ENCODE data around the gene KDM1A. TPM values are rescaled to one million over a fixed set of nuclear protein-coding genes. Genes with fewer than 3 reads are reported as not detected.
"Not testable (repeated sequence)": the region's sequence is repeated elsewhere in the genome, so short reads cannot be mapped to it uniquely, and the experiment has no call there.

KDM1A gene
- total RNA-seq, 1 experiment from 2014 or later = 72.3 TPM

- no peak for DNase-seq (ENCODE audit: unreplicated experiment)
- BruUV-seq (replicated peaks) = no TSS peak
- H3K4me1 Mint-ChIP-seq (ENCODE audit: insufficient read depth, unreplicated experiment) = peaks cover 24% of the 10 kb centered on the region
- H3K4me3 Mint-ChIP-seq (ENCODE audit: unreplicated experiment) = no peak overlapping the region
- H3K27me3 Mint-ChIP-seq (ENCODE audit: insufficient read depth, unreplicated experiment) = no peaks in the 10 kb centered on the region
- H3K27ac Mint-ChIP-seq (ENCODE audit: low read depth, unreplicated experiment) = no peak overlapping the region
- intact Hi-C loops (cut with micrococcal nuclease) = no loop called here
- no peaks in the 10 kb centered on the region for H3K36me3 Mint-ChIP-seq (ENCODE audit: insufficient read depth, unreplicated experiment)
- ChIA-PET CTCF (interaction anchor here (0.6 kb wide), 2 partner anchors 62 to 989 kb away, joined by 3 to 4 read pairs; no protein-coding TSS in a partner anchor), POLR2A (interaction anchor here (0.6 to 1.6 kb wide), 4 partner anchors 12 to 37 kb away, joined by 3 to 7 read pairs (median 3); partner anchors contain the start of gene KDM1A)
- TF ChIP-seq CTCF (IDR thresholded peaks at IDR 0.05; ENCODE audit: unreplicated experiment) = no peak
- no peaks in the 10 kb centered on the region for H3K9me3 Mint-ChIP-seq (ENCODE audit: unreplicated experiment)
Measured at GRCh38 chr1:23007106-23007505, 12.2 kb upstream of the KDM1A start.

GRCh38 chr1:23008901-23009300 is 10.4 kb upstream of the KDM1A start:
- Mint-ChIP-seq H3K9me3 (ENCODE audit: unreplicated experiment) (no peaks in the 10 kb centered on the region), H3K27me3 (ENCODE audit: insufficient read depth, unreplicated experiment) (no peaks in the 10 kb centered on the region), H3K4me3 (ENCODE audit: unreplicated experiment) (no peak overlapping the region), H3K27ac (ENCODE audit: low read depth, unreplicated experiment) (no peak overlapping the region), H3K4me1 (ENCODE audit: insufficient read depth, unreplicated experiment) (peaks cover 18% of the 10 kb centered on the region), H3K36me3 (ENCODE audit: insufficient read depth, unreplicated experiment) (no peaks in the 10 kb centered on the region)
- ChIA-PET CTCF (interaction anchor here (1.2 kb wide), 1 partner anchor 90 kb away, joined by 5 read pairs; no protein-coding TSS in a partner anchor), POLR2A (interaction anchor here (2.8 kb wide), 1 partner anchor 11 kb away, joined by 48 read pairs; the partner anchor contains the start of gene KDM1A)
- TF ChIP-seq CTCF (IDR thresholded peaks at IDR 0.05; ENCODE audit: unreplicated experiment) = no peak
- no TSS peak for BruUV-seq (replicated peaks)
- DNase-seq (ENCODE audit: unreplicated experiment) = no peak
- intact Hi-C loops (cut with micrococcal nuclease) = no loop called here

GRCh38 chr1:23010025-23010424 is 9.2 kb upstream of the KDM1A start:
- H3K9me3 Mint-ChIP-seq (ENCODE audit: unreplicated experiment); BruUV-seq (replicated peaks); H3K36me3 Mint-ChIP-seq (ENCODE audit: insufficient read depth, unreplicated experiment); intact Hi-C loops (cut with micrococcal nuclease); H3K4me3 Mint-ChIP-seq (ENCODE audit: unreplicated experiment); H3K27me3 Mint-ChIP-seq (ENCODE audit: insufficient read depth, unreplicated experiment); DNase-seq (ENCODE audit: unreplicated experiment): not testable (repeated sequence)
- Mint-ChIP-seq H3K27ac (ENCODE audit: low read depth, unreplicated experiment) (peak overlapping the region; percentile 99), H3K4me1 (ENCODE audit: insufficient read depth, unreplicated experiment) (peaks cover 17% of the 10 kb centered on the region)
- ChIA-PET POLR2A (interaction anchor here (0.6 to 2.8 kb wide), 3 partner anchors 10 to 22 kb away, joined by 3 to 48 read pairs (median 4); partner anchors contain the start of gene KDM1A), CTCF (interaction anchor here (0.6 to 0.7 kb wide), 3 partner anchors 27 to 540 kb away, joined by 3 to 4 read pairs (median 3); no protein-coding TSS in a partner anchor)

GRCh38 chr1:23013657-23014056 is 5.6 kb upstream of the KDM1A start:
- H3K9me3 Mint-ChIP-seq (ENCODE audit: unreplicated experiment) = no peaks in the 10 kb centered on the region
- BruUV-seq (replicated peaks) = no TSS peak
- H3K36me3 Mint-ChIP-seq (ENCODE audit: insufficient read depth, unreplicated experiment) = no peaks in the 10 kb centered on the region
- ChIA-PET CTCF (no interaction called here), POLR2A (interaction anchor here (1.5 kb wide), 1 partner anchor 10 kb away, joined by 3 read pairs; no protein-coding TSS in a partner anchor)
- no peak overlapping the region for H3K27ac Mint-ChIP-seq (ENCODE audit: low read depth, unreplicated experiment)
- H3K4me3 Mint-ChIP-seq (ENCODE audit: unreplicated experiment) = no peak overlapping the region
- peak; percentile 25 for DNase-seq (ENCODE audit: unreplicated experiment)
- intact Hi-C loops (cut with micrococcal nuclease) = no loop called here
- peaks cover 25% of the 10 kb centered on the region for H3K4me1 Mint-ChIP-seq (ENCODE audit: insufficient read depth, unreplicated experiment)
- no peak for TF ChIP-seq CTCF (IDR thresholded peaks at IDR 0.05; ENCODE audit: unreplicated experiment)
- no peaks in the 10 kb centered on the region for H3K27me3 Mint-ChIP-seq (ENCODE audit: insufficient read depth, unreplicated experiment)
